Common myeloid progenitor, CD34-positive (primary cell): ENCODE measurements around the gene SYT12.

Experiments used
- CTCF ChIA-PET: fragments of 350-600 bp; sonication (Branson Sonifier 250); formaldehyde crosslinking; loops from one replicate; lab custom pipeline; 2021; ENCODE audit warnings: antibody characterized with exemption; lab: Charles Lee
- POLR2A ChIA-PET: fragments of 350-600 bp; sonication (Branson Sonifier 250); formaldehyde crosslinking; loops from one replicate; lab custom pipeline; 2021; ENCODE audit warnings: antibody characterized with exemption; lab: Charles Lee
- DNase-seq, 3 donors: peaks; one replicate each; pipeline versions ENCODE4 v3.0.0 to v3.0.0-alpha.2; 2013
- H3K27ac ChIP-seq, 2 experiments: 1 replicate in 1 of 2; 2 replicates in 1 of 2; pipeline ENCODE4 v1.7.0; 2013; ENCODE audit warnings: inconsistent platforms in 2 of 2, low read length in 2 of 2, mild to moderate bottlenecking in 2 of 2, low read depth in 1 of 2, moderate library complexity in 1 of 2; ENCODE audit not compliant: severe bottlenecking in 2 of 2, insufficient read depth in 1 of 2, poor library complexity in 1 of 2
- H3K27me3 ChIP-seq, 5 experiments: replicated peaks in 2 of 5; 1 replicate in 3 of 5; 2 replicates in 2 of 5; pipeline versions ENCODE4 v1.6.1 to v1.7.0; 2013; ENCODE audit warnings: low read length in 4 of 5, mild to moderate bottlenecking in 2 of 5, moderate library complexity in 2 of 5, inconsistent platforms in 1 of 5; ENCODE audit not compliant: insufficient read depth in 5 of 5, control insufficient read depth in 4 of 5
- H3K36me3 ChIP-seq, 4 experiments: 1 replicate in 2 of 4; 2 replicates in 2 of 4; pipeline versions ENCODE4 v1.6.1 to v1.7.0; 2013; ENCODE audit warnings: low read length in 3 of 4, control low read depth in 1 of 4, mild to moderate bottlenecking in 1 of 4; ENCODE audit not compliant: control insufficient read depth in 4 of 4, insufficient read depth in 4 of 4
- H3K4me1 ChIP-seq, 4 experiments: 1 replicate in 3 of 4; 2 replicates in 1 of 4; pipeline versions ENCODE4 v1.6.1 to v1.7.1; 2013; ENCODE audit warnings: low read length in 3 of 4, mild to moderate bottlenecking in 3 of 4, control low read depth in 1 of 4, inconsistent platforms in 1 of 4, moderate library complexity in 1 of 4; ENCODE audit not compliant: control insufficient read depth in 4 of 4, insufficient read depth in 4 of 4; ENCODE audit errors: control extremely low read depth in 1 of 4
- H3K4me3 ChIP-seq, 7 experiments: 1 replicate in 4 of 7; 2 replicates in 3 of 7; pipeline versions ENCODE4 v1.5.1 to v1.7.0; 2013; ENCODE audit warnings: mild to moderate bottlenecking in 7 of 7, low read length in 6 of 7, moderate library complexity in 6 of 7, inconsistent platforms in 2 of 7, low read depth in 2 of 7, control low read depth in 1 of 7; ENCODE audit not compliant: insufficient read depth in 4 of 7, control insufficient read depth in 1 of 7; ENCODE audit errors: extremely low read depth in 1 of 7
- H3K9me3 ChIP-seq, 5 experiments: 1 replicate in 4 of 5; 2 replicates in 1 of 5; pipeline versions ENCODE4 v1.6.1 to v1.7.1; 2013; ENCODE audit warnings: low read length in 4 of 5, mild to moderate bottlenecking in 2 of 5, inconsistent platforms in 1 of 5, low read depth in 1 of 5, moderate library complexity in 1 of 5; ENCODE audit not compliant: control insufficient read depth in 4 of 5, insufficient read depth in 2 of 5; ENCODE audit errors: control extremely low read depth in 1 of 5
- WGBS: methylation state at CpG from one replicate; pipeline ENCODE4 v1.1.5; 2013; ENCODE audit not compliant: insufficient coverage; 5-methylcytosine and 5-hydroxymethylcytosine counted together

Gene SYT12

GRCh38 chr11:67010296-67010905 is 12.5 kb upstream of the SYT12 start:
- H3K27ac ChIP-seq, result no peak overlapping the region
- no peak overlapping the region for H3K4me3 ChIP-seq
- 83% methylated on average over 2 of the region's 7 CpGs for WGBS
- POLR2A ChIA-PET, result no interaction called here
- no peaks in the 10 kb centered on the region for H3K4me1 ChIP-seq
- peaks cover 5 to 54% (median 22%) of the 10 kb centered on the region in 5 experiments for H3K27me3 ChIP-seq
- no peak for DNase-seq
- CTCF ChIA-PET, result no interaction called here
- no peaks in the 10 kb centered on the region for H3K9me3 ChIP-seq
- H3K36me3 ChIP-seq, result no peaks in the 10 kb centered on the region

- Histone ChIP-seq H3K27me3 (peaks cover 5 to 69% (median 22%) of the 10 kb centered on the region in 5 experiments), H3K9me3 (no peaks in the 10 kb centered on the region), H3K27ac (no peak overlapping the region), H3K4me3 (no peak overlapping the region), H3K36me3 (no peaks in the 10 kb centered on the region), H3K4me1 (no peaks in the 10 kb centered on the region)
- POLR2A ChIA-PET, result no interaction called here
- WGBS, result 98% methylated on average over 11 of the region's 11 CpGs
- DNase-seq, result no peak
- CTCF ChIA-PET, result interaction anchor here (1.0 kb wide), 1 partner anchor 37 kb away, joined by 4 read pairs; no protein-coding TSS in a partner anchor
Measured at GRCh38 chr11:67013511-67014045, 9.4 kb upstream of the SYT12 start.

- Histone ChIP-seq H3K27ac (no peak overlapping the region), H3K36me3 (no peaks in the 10 kb centered on the region), H3K4me3 (no peak overlapping the region), H3K4me1 (no peaks in the 10 kb centered on the region), H3K27me3 (peaks cover 4 to 69% (median 19%) of the 10 kb centered on the region in 5 experiments), H3K9me3 (peaks cover 0 to 2% (median 1%) of the 10 kb centered on the region in 5 experiments)
- DNase-seq, result no peak
- 96% methylated on average over 7 of the region's 7 CpGs for WGBS
- ChIA-PET CTCF (no interaction called here), POLR2A (no interaction called here)
Measured at GRCh38 chr11:67014343-67014742, 8.6 kb upstream of the SYT12 start.

- H3K36me3 ChIP-seq, result no peaks in the 10 kb centered on the region
- CTCF ChIA-PET, result interaction anchor here (0.7 kb wide), 1 partner anchor 59 kb away, joined by 4 read pairs; no protein-coding TSS in a partner anchor
- peaks cover 0 to 2% (median 1%) of the 10 kb centered on the region in 5 experiments for H3K9me3 ChIP-seq
- H3K27ac ChIP-seq, result no peak overlapping the region
- H3K4me3 ChIP-seq, result no peak overlapping the region
- DNase-seq, result no peak
- H3K4me1 ChIP-seq, result no peaks in the 10 kb centered on the region
- peaks cover 4 to 69% (median 18%) of the 10 kb centered on the region in 5 experiments for H3K27me3 ChIP-seq
- WGBS, result 89% methylated on average over 4 of the region's 8 CpGs
- POLR2A ChIA-PET, result no interaction called here
Measured at GRCh38 chr11:67015048-67015447, 7.9 kb upstream of the SYT12 start.

- no peaks in the 10 kb centered on the region for H3K36me3 ChIP-seq
- no peak overlapping the region for H3K4me3 ChIP-seq
- peaks cover 0 to 2% (median 1%) of the 10 kb centered on the region in 5 experiments for H3K9me3 ChIP-seq
- no peak overlapping the region for H3K27ac ChIP-seq
- WGBS, result 92% methylated on average over 2 of the region's 5 CpGs
- H3K4me1 ChIP-seq, result no peaks in the 10 kb centered on the region
- no peak for DNase-seq
- peaks cover 0 to 76% (median 16%) of the 10 kb centered on the region in 5 experiments for H3K27me3 ChIP-seq
- CTCF ChIA-PET, result interaction anchor here (1.1 to 1.4 kb wide), 3 partner anchors 36 to 80 kb away, joined by 3 read pairs; no protein-coding TSS in a partner anchor
- POLR2A ChIA-PET, result no interaction called here
Measured at GRCh38 chr11:67016550-67016949, 6.4 kb upstream of the SYT12 start.

GRCh38 chr11:67020949-67021348 is 2.0 kb upstream of the SYT12 start:
- Histone ChIP-seq H3K9me3 (peaks cover 0 to 2% (median 1%) of the 10 kb centered on the region in 5 experiments), H3K4me1 (peaks cover 0 to 28% (median 22%) of the 10 kb centered on the region in 4 experiments), H3K4me3 (no peak overlapping the region), H3K27ac (no peak overlapping the region), H3K36me3 (no peaks in the 10 kb centered on the region), H3K27me3 (peaks cover 4 to 87% (median 32%) of the 10 kb centered on the region in 5 experiments)
- 100% methylated on average over 5 of the region's 6 CpGs for WGBS
- no peak for DNase-seq
- ChIA-PET POLR2A (interaction anchor here (0.5 kb wide), 1 partner anchor 84 kb away, joined by 3 read pairs; no protein-coding TSS in a partner anchor), CTCF (interaction anchor here (0.7 to 2.3 kb wide), 4 partner anchors 9 to 71 kb away, joined by 3 to 7 read pairs (median 5); no protein-coding TSS in a partner anchor)
